CD4-positive, alpha-beta T cell treated with Interleukin-4 for 4 hours (primary cell): ENCODE results near the gene ACSS2.

ENCODE experiments used
- DNase-seq: peaks from one replicate; pipeline ENCODE4 v3.0.0-alpha.2; 2020

The ACSS2 gene

GRCh38 chr20:34876406-34877282 lies at the start of gene ACSS2:
Gene ACSS2 (plus strand): TSS chr20:34876612. CDS start chr20:34876646, 34 bp downstream.
- DNase-seq = no peak

DNA sequence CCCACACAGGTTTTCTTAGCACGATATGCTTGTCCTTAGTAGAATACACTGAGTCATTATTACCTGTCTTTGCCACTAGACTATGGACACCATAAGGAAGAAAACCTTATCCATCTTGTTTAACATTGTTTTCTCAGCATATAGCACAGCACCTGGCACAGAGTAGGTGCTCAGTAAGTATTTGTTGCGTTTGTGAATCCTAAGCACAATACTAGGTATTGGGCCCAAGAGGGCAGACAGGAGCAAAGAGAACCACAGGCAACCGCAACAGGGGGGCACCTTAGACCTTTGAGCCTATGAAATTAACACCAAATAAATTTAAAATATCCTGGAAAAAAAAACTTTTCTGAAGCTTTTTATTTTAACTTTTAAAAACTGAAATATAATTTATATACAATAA lies 47.2 kb upstream of the ACSS2 start:
- DNase-seq = no peak

- DNase-seq = no peak
Observed at GRCh38 chr20:34831936-34832335, 44.5 kb upstream of the ACSS2 start.

- DNase-seq = peak; percentile 56
Observed at GRCh38 chr20:34834459-34834893, 41.9 kb upstream of the ACSS2 start.

GRCh38 chr20:34842143-34842542 lies 34.3 kb upstream of the ACSS2 start:
- DNase-seq = no peak

GRCh38 chr20:34843421-34843820 lies 33.0 kb upstream of the ACSS2 start:
- no peak for DNase-seq

GRCh38 chr20:34848597-34848996 lies 27.8 kb upstream of the ACSS2 start:
- DNase-seq = no peak

DNA sequence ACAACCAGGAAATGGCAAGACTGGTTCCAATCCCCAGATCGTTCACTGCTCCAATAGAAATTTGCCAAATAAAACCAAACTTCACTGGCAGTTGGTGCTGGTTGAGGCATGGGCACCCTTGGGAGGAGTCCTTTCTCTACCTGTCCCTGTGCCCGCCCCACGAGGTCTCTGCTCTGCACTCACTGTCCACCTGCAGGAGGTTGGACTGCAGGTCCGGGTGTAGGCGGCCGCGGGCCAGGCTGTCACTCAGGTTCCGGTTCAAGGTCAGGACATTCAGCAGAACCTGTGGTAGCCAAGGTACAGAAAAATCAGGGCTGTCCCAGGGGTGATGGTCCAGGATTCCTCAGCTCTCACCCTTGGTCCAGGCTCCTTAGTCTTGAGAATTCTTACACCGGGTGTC lies 26.6 kb upstream of the ACSS2 start:
- DNase-seq = no peak

GRCh38 chr20:34850969-34851368 lies 25.4 kb upstream of the ACSS2 start:
- DNase-seq = no peak

DNA sequence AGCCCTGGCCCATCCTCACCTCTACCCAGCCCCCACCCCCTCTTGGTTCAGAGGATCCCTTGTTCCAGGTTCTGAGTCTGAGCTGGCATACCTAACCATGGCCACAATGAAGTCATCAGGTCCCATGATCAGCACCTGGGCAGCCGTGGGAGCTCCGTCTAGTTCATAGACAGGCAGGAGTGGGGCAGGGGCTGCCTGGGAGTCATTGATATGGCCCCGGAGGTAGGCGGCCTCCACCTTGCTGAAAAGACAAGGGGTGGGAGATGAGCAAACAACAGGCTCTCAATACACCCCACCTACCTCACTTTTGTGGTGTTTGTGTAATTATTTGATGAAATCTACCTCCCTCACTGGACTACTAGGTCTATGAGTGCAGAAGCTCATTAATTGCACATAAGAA lies 24.1 kb upstream of the ACSS2 start:
- no peak for DNase-seq

DNA sequence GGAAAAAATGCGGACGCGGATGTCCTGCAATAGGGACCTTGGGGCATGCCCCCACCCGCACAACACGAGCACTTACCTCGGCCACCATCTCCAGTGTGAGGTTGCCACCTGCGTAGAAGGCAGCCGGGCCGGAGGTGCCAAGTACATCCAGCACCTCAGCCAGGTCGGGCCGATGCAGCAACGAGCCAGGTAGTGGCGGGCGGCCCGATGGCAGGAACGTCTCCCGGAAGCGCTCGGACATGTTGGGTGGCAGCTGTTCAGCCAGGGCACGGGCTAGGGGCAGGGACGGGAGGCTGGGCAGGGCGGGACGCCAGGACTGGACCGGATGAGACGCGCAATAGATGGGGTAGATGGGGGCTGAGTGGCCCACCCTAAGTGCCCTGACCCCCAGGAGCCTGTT lies 17.0 kb upstream of the ACSS2 start:
- no peak for DNase-seq

DNA sequence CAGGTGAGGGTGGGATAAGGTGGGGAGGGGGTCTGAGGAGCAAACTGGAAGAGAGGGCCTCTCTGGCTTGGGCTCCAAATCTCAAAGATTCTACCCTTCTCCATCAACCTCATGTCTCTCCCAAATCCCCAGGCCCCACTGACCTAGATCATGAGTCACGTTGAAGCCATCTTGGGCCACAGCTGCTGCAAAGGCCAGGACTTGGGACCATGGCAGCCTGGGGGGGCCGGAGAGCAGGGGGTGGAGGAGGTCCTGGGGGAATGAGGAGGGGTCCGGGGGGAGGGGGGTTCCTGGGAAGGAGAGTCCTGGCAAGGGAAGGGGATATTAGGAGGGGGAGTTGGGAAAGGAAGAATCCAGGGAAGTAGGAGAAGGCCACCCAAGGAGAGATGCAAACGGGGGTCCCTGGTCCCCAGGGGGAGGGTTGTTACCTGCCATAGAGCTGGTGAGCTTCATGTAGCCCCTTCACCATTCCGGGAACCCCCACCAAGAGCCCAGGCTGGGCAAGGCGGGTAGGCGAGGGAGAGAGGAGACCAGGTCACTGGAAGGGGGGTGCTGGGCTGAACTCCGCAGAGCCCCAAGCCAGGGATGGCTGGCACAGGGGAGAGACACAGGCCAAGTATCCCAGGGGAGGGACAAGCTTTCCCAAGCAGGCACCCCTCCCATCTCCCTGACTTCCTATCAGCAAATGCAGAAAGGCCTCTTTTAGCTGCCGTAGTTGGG lies 16.4 kb upstream of the ACSS2 start:
- DNase-seq = no peak

DNA sequence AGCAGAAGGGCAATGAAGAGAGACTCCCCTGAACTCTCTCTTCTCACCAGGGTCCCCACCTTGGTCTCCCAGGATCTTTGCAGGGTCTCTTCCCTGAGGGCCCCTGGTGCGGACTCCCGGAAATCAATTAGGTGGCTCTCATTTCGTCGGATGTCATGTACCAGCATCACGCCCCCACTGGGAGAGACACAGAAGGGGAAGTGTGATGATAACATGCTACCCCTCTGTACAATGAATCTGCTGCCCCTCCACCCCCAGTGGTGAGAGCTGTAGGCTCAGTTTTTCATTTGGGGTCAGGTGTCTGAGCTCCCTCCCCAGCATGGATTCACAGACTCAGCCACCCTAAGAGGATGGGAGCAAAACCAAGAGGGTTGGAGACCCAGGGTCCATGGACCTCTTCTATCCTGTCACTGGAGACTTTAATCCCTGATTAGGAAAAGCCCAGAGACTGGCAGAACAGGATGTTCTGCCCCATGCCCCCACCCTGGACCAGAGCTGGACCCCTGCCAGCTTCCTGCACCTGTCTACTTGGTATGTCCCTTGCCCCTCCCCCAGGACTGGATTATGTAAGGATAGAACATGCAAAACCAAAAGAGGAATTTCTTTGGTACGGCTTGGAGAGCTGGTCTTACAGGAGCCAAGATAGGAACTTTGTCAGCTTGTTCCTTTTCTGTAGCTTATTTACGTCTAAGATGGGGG lies 14.9 kb upstream of the ACSS2 start:
- DNase-seq = no peak

DNA sequence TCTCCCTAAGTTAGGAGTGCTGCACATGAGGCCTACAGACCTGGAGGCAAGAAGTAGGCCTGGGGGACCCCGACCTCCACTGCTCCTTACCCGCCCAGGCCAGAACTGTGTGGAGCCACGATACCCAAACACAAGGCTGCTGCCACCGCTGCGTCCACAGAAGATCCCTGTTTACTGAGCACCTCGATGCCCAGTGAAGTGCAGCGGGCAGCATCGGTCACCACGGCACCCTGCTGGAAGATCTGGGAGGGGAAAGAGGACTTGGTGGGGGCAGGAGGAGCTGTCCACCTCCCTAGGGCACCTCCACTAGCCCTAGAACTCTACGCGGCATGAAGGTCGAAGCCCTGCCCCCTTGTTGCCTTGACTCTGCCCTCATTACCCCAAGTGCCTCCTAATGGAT lies 13.7 kb upstream of the ACSS2 start:
- no peak for DNase-seq

DNA sequence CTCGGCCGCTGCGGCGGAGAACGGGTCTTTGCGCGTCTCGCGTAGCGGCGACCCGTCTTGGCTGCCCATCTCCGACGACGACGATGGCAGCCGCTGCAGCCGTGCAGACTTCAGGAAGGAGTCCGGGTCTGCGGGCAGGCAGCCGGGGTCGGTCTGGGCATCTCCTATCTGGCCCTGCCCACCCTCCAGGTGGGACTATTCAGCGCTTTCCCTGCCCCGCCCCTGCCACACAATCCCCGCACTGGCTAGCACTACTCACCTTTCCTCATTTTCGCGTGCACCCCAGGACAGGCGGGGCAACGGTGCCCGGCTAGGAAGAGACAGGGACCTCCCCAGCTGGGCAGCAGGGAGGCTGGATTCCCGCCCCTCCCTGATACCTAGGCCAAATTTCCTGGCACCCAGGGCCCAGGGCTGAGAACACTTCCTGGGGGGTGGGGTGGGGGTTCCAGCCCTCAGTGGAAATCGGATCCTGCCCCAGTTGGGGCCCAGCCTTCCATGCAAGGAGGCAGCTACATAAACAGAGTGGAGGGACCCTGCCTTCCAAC lies 12.9 kb upstream of the ACSS2 start:
- no peak for DNase-seq

DNA sequence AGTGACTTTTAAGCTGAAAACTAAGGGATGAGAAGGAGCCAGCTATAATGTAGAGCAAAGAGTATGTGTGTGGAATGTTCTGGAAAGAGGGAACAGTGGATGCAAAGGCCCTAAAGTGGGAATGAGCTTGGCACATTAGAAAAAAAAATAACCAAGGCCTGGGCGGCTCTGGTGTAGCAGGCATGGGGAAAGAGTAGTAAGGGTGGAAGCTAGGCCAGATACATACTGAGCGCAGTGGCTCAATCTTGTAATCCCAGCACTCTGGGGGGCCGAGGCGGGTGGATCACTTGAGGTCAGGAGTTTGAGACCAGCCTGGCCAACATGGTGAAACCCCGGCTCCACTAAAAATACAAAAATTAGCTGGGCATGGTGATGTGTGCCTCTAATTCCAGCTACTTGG lies 12.2 kb upstream of the ACSS2 start:
- DNase-seq = no peak

- DNase-seq = no peak
Observed at GRCh38 chr20:34871320-34871926, 5.0 kb upstream of the ACSS2 start.

DNA sequence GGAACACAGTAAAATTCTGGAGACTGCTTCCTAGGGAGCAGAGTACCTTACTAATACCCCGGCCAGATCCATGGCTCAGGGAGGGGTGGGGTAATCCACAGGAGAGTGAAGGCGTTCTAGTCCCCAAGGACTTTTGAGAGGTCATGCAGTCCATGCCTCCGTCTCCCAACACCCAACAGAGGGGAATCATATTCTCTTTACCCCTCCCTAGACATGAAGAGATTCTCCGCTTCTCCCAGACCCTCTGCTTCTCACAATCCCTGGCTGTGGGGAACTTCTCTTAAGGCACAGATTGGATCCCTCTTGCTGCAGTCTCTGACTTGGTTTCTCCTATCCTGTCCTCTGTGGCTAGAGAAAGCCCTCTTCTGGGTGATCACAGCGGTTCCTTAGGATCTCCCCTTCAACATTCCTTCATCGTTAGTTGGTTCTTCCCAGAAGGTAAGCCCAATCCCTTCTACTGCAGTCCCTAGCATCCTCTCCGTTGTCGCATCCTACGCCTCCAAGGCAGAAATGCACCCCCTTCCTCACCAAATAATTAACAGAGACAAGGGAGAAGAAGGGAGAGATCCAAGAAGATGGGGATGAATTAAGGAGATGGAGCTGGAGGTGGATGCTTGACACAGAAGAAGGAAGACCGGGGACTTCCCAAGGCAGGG lies 4.3 kb upstream of the ACSS2 start:
- DNase-seq = no peak

- DNase-seq = peak; percentile 78
Observed at GRCh38 chr20:34872622-34873224, 3.7 kb upstream of the ACSS2 start, which contains the start of gene GGT7. Gene GGT7 (minus strand): TSS chr20:34872856. CDS start chr20:34872815, 41 bp downstream.

DNA sequence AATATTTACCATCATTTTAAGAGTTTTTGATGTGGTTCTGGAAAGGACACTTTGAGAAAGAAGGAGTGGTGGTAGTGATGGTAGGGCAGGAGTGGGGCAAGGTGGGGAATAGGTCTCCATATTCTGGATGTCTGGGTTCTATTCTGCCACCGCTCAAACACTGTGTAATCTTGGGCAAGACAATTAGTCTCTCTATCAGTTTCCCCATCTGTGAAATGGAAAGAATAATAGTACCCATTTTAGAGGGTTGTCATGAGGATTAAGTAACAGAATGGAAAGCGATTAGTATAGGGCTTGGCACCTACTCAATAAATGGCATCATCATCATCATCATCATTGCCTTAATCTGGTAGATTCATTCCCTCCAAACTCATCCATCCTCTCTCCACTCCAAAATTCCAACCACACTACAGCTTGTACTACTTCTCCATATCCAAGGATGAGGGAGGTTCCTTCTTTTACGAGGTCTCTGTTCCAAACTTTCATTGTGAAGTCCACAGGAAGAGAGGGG lies 2.8 kb upstream of the ACSS2 start:
- no peak for DNase-seq

DNA sequence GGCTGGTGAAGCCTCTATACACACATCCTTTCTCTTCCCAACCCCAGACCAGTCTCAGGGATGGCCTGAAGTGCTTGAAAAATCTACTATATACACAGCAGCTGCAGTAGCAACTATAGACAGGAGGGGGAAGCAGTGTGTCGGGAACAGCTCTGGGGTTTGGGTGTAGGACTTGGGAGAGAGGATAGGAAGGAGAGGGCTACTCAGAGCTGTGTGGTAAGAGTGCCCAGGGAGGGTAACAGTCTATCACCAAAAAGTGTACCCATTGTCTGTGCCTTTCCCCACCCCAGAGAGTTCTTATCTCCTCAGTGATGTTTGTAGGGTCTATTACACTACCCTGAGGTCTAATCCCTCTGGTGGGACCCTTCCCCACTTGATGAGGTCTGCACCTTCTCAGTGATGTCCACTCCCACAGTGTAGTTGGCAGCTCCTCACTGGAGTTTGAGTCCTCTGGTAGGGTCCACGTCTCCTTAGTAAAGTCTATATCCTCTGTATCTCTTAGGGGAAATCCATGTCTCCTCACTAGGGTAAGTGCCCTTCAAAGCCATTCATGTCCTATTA lies 2.2 kb upstream of the ACSS2 start:
- DNase-seq = peak; percentile 48
